HG02852 (cell line): ENCODE data around the gene SFTA2.
"Not testable (repeated sequence)": the region's sequence is repeated elsewhere in the genome, so short reads cannot be mapped to it uniquely, and the experiment has no call there.

Source experiments
- ATAC-seq: cut with Tn5 transposase; IDR thresholded peaks from one replicate; pipeline ENCODE4 v1.9.1; 2021; ENCODE audit warnings: mild to moderate bottlenecking, moderate library complexity; ENCODE audit not compliant: unreplicated experiment

SFTA2 gene

GRCh38 chr6:30914076-30914853 is 17.7 kb downstream of the SFTA2 start, which contains the start of gene VARS2:
VARS2 (plus strand) TSS chr6:30914238; CDS start chr6:30914837, 599 bp downstream.
- ATAC-seq = peak; percentile 90

DNA sequence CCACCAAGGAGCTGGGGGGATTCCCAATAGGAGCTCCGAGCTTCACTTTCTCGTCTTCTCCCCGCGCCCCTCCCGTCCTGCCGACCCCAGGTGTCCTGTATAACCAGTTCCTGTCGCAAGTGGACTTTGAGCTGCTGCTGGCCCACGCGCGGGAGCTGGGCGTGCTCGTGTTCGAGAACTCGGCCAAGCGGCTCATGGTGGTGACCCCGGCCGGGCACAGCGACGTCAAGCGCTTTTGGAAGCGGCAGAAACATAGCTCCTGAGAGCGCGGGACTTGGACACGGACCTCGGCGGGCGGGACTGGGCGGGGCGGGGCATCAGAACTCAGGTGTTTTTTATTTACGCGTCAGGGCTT is 18.3 kb downstream of the SFTA2 start:
- peak; percentile 20 for ATAC-seq

DNA sequence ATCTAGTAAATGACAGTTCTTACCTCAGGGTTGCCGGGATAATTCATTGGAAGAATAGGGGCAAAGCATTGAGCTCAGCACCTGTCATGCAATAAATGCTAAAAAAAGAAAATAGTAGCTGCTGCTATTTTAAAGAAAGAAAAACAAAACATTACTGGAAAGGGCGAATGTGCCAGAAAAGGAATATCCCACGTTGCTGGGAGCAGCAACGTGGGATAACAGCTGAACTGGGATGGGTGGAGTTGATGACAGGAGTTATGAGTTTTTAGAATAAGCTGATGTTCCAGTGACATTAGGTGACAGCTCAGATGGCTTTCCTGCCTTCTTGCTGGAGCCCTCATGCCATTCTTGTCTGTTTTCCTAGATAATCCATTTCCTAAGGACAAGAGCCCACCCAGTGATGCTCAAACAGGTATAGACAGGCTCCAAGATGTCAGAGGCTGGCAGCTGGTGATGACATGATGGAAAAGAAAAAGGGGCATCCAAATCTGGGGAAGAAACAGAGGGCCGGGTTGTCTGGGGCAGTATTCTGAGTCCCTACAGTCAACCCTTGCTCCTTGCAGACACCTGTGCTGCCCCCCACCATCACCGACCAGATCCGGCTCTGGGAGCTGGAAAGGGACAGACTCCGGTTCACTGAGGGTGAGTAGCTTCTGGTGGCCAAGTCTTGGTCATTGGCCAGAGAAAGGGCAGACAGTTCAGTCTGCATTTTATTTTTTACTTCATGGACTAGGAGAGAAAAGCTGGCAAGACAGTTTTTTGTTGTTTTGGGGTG is 19.0 kb downstream of the SFTA2 start:
- ATAC-seq = no peak

DNA sequence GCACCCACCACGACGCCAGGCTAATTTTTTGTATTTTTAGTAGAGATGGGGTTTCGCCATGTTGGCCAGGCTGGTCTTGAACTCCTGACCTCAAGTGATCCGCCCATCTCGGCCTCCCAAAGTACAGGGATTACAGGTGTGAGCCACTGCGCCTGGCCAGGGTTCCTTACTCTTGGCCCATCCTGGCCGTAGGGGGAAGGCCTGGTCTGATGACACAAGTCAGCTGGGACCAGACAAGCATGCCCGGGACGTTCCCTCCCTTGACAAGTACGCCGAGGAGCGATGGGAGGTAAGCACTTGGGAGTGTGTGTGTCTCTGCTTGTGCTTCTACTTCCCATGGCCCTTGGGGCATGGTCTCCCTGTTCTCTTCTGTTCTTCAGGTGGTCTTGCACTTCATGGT is 21.5 kb downstream of the SFTA2 start:
- ATAC-seq = not testable (repeated sequence)

- ATAC-seq = no peak
These were observed 23.3 kb downstream of the SFTA2 start for GRCh38 chr6:30908700-30909099.

- peak; percentile 93 for ATAC-seq
These were observed 24.0 kb downstream of the SFTA2 start, which contains the start of gene GTF2H4 for GRCh38 chr6:30907758-30908591. GTF2H4 (plus strand) TSS chr6:30908207.

DNA sequence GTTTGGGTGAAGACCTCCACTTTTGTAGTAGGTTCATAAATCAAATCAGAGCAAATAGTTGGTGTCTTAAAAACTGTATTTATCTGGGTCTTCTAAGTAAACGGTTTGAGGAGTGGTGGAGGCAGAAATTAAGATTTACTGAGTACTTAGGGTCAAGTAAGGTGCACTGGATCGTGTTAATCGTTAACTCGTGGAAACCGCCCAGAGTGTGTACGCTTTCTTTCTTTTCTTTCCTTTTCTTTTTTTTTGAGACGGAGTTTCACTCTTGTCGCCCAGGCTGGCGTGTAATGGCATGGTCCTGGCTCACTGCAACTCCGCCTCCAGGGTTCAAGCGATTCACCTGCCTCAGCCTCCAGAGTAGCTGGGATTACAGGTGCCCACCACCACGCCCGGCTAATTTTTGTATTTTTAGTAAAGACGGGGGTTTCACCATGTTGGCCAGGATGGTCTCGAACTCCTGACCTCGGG is 24.6 kb downstream of the SFTA2 start:
- not testable (repeated sequence) for ATAC-seq

DNA sequence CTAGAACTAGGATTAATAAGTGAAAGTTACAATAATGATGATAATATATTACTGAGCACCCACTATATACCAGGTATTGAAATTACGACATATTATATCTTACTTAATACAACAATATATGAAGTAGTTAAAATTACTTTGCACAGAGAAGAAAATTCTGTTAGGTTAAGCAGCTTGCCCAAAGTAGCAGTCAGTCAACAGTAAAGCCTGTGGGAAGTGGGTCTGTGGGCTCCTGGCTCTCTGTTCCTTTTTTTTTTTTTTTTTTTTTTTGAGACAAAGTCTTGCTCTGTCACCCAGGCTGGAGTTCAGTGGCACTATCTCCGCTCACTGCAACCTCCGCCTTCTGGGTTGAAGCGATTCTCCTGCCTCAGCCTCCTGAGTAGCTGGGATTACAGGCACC is 28.7 kb downstream of the SFTA2 start:
- no peak for ATAC-seq

DNA sequence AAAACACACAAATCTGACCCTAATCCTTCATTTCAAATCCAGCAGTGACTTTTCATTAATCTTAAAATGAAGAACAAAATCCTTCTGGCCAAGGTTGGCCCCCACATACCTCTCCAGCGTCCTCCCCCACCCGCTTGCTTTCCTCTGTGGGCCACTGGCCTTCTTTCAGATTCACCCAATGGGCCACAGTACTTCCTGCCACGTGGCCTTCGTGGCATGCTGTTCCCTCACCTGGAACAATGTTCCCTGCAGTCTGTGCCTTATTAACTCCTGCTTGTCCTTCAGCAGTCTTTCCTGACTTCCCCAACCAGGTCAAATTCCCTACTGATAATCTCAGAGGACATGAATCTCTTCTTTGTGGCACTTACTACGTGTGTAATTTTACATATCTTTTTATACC is 29.3 kb downstream of the SFTA2 start:
- no peak for ATAC-seq

- ATAC-seq = not testable (repeated sequence)
These were observed 29.8 kb downstream of the SFTA2 start for GRCh38 chr6:30902196-30902595.

DNA sequence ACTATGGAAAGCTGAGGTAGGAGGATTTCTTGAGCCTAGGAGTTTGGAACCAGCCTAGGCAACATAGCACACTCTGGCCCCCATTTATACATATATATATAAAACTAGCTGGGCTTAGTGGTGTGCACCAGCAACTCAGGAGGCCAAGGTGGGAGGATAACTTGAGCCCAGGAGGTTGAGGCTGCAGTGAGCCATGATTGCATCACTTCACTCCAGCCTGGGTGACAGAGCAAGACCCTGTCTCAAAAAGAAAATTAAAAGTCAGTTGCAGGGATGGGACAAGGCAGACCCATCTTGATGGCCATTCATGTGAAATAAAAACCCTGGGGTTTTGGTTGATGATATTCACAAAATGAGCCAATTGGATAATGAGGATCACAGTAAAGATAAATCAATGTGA is 30.5 kb downstream of the SFTA2 start:
- ATAC-seq = no peak

GRCh38 chr6:30900863-30901417 is 31.0 kb downstream of the SFTA2 start:
- ATAC-seq = no peak

GRCh38 chr6:30898750-30899360 is 33.1 kb downstream of the SFTA2 start:
- ATAC-seq = no peak

- no peak for ATAC-seq
These were observed 34.1 kb downstream of the SFTA2 start for GRCh38 chr6:30897882-30898281.

DNA sequence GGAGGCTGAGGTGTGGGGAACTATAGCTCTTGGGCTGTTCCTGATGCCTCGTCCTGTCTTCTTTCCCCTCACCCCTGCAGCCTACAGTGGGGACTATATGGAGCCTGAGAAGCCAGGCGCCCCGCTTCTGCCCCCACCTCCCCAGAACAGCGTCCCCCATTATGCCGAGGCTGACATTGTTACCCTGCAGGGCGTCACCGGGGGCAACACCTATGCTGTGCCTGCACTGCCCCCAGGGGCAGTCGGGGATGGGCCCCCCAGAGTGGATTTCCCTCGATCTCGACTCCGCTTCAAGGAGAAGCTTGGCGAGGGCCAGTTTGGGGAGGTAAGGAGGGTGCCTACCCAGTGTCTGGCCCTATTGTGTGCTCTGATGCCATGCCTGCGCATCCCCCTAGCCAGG is 35.4 kb downstream of the SFTA2 start:
- ATAC-seq = no peak

- no peak for ATAC-seq
These were observed 36.6 kb downstream of the SFTA2 start for GRCh38 chr6:30895343-30895742.

GRCh38 chr6:30894935-30895334 is 37.0 kb downstream of the SFTA2 start:
- ATAC-seq = no peak

DNA sequence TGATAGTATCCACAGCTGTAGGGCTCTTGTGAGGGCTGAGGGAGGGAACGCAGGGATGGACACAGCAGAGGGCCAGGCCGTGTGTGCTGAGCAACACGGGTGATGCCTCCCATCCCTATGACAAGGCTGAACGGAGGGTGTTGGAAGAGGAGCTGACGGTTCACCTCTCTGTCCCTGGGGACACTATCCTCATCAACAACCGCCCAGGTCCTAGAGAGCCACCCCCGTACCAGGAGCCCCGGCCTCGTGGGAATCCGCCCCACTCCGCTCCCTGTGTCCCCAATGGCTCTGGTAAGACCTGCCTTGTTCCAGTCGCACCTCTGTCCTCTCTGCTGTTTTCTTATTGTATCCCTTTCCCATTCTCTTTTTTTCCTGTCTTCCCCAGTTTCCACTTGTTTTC is 37.6 kb downstream of the SFTA2 start:
- no peak for ATAC-seq

DNA sequence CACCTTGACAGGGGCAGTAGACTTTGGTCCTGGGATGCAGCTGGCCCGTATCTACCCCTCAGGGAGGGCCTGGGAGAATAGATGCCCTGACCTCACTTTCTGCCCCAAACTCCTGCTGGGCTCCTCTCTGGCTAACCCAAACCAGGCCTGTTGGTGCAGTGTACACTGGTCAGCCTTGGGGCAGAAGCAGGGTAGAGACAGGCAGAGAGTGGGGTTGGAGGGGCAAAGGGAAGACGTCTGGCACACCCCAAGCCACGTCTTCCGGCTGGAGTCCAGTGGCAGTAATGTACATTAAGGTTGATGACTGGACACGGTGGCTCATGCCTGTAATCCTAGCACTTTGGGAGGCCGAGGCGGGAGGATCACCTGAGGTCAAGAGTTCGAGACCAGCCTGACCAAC is 38.3 kb downstream of the SFTA2 start:
- ATAC-seq = no peak

- no peak for ATAC-seq
These were observed 38.9 kb downstream of the SFTA2 start for GRCh38 chr6:30893001-30893591.
